HG02763 (cell line): Measurements from ENCODE around the gene DPCD.

Experiments used
- ATAC-seq: cut with Tn5 transposase; IDR thresholded peaks from one replicate; pipeline ENCODE4 v1.9.1; 2021; ENCODE audit warnings: mild to moderate bottlenecking, moderate library complexity; ENCODE audit not compliant: unreplicated experiment

Gene DPCD

GRCh38 chr10:101566333-101567164, 21.6 kb upstream of the DPCD start:
- no peak for ATAC-seq

DNA sequence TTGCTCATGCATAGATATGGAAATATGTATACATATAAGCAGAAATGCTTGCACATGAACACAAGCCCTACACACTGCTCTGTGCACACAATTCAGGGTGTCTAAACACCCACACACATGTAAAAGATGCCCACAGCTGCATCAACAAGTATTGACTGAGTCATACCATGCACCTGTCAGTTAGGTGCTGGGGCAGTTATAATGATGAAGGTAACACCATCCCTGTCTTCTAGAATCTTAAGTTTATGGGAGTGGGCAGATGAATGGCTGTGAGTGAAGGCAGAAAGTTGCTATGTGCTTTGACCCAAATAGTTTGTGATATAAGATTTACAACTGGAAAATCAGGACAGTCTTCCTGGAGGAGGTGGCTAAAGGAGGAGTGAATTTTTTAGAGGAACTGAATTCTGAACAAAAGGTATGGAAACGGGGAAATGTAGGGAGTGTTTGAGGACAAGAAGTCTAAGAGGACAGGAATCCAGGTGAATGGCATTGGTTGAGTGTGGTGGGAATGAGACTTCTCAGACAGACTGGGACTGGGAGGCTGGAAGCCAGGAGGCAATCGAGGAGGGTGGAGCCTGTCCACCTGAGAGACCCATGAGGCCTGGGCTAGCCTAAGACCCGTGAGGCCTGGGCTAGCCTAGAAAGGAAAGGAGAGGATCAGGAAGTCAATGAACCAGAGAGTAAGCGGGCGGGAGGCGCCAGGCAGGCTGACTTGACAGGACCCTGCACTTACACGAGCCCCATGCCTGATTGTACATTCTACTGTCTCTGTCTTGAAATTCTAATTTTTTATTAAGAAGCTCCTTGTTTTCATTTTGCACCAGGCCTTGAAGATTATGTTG, 20.7 kb upstream of the DPCD start:
- no peak for ATAC-seq

DNA sequence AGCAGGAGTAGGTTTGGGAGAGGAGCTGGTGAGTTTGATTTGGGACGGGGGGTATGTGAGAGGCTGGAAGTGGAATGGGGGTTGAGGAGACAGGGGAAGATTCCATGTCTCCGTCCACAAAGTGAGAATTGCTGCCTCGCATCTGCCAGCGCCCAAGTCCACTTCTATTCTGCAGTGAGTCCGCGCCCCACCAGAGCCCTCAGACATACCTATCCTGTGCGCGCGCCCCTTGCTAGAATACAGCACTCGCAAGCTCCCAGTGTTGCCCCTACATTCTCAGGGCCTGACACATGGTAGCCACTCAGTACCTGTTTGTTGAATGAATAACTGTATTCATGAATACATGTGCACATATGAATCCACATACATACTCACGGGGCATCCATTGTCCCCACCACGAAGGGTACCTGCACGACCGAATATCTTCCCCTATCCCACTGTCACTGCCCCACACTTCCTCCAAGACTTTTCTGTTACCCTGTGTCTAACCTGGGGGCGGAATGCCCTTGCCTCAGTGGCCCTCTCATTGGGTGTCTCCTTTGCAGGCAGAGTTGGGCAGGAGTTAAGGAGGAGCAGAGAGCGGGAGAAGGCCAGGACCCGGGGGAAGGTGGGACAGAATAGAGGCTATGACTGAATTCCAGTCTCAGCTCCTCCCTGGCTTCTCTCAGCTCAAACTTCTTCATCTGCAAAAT, 19.9 kb upstream of the DPCD start:
- ATAC-seq: no peak

- no peak for ATAC-seq
Measured at GRCh38 chr10:101569323-101569621, 18.8 kb upstream of the DPCD start.

- no peak for ATAC-seq
Measured at GRCh38 chr10:101569622-101570427, 18.3 kb upstream of the DPCD start.

DNA sequence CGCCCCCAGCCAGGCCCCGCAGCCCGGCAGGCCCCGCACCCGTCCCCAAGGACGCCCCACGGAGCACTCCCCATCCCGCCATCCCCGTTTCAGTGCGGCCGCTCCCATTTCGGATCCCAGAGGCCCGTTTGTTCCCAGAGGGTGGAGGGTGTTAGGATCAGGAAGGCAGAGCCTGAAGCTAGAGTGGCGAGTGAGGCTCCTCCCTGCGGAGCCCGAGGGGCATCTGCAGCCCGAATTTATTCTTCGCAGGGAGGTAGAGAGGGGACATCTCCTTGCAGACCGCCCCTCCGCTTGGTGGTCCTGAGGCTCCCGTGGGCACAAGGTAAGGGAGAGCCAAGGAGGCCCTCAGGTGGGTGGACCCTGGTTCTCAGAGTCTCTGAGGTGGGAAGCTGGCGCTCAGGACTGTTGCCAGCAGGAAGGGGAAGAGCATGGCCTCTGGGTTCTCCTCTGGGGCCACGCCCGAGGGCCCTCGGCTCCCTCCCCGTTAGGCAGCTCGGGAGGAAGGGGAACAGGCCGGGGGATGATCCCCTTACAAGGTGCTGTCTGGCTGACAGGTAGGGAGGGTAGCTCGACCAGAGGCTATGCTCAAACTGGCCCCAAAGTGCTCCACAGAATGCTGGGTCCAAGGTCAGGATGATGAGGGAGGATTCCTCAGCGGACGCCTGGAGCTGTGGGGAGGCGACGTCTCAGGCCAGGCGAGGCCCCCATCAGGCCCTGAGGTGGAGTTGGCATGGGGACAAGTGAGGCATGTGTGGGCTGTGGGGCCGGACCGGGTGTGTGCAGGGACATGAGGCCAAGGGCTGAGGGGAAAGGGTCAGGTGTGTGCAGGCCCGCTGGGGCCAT, 17.5 kb upstream of the DPCD start:
- no peak for ATAC-seq

GRCh38 chr10:101571271-101571925, 16.7 kb upstream of the DPCD start:
- no peak for ATAC-seq

- ATAC-seq: no peak
Measured at GRCh38 chr10:101572126-101572525, 16.0 kb upstream of the DPCD start.

- no peak for ATAC-seq
Measured at GRCh38 chr10:101572785-101573184, 15.3 kb upstream of the DPCD start.

DNA sequence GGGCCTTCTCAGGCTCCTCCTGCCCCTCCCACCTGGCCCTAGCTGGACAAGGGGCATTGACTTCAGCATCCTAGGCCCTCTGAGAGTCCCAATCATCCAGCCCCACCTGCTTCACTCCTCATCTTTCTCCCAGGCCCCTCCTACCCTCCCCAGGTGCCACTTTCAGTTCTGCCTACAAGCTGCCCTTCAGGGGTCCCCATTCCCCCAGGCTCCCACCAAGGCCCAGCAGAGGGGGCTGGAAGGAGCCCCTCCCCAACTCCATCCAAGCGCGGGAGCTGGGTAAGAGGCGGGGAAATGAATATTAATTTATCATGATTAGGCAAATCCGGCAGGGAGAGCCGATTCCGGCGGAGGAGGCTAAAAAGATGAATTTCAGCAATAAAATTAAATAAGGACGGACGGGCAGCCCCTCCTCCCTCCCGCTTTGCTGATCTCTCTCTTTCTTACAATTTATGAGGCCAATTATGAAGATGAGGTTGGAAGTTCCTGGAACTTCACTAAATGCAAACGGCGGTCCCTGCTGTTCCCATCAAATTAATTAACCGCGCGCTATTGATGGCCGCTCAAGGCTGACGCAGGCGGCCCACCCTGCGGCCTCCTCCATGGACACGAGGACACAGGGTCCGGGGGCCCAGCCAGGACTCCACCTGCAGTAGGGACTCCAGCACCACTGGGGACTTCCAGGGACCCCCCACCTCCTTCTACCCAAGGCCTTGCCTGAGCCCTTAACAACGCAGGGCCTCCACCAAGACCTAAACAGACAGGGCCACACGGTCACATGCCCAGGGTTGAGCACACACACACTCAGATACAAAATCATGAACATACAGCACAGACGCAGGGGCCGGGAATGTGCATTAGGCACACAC, 14.0 kb upstream of the DPCD start:
- ATAC-seq: no peak

DNA sequence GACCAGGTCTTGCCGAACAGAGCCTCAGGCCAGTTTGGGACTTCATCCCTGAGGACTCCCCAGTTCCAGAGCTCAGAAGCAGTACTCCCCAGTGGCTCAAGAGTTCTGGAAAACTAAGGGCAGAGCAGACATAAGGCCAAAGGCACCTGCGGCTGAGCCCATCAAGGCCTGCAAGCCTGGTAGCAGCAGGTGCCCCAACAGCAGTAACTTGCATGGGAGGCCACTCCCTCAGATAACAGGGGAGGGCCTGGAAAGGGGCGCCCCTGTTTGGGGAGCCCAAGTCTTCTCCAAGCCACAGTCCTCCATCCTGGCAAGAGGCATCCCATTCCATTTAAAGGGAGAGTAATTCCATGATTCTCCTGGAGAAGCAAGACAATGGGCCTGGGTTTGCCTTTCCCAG, 13.0 kb upstream of the DPCD start:
- ATAC-seq: no peak

DNA sequence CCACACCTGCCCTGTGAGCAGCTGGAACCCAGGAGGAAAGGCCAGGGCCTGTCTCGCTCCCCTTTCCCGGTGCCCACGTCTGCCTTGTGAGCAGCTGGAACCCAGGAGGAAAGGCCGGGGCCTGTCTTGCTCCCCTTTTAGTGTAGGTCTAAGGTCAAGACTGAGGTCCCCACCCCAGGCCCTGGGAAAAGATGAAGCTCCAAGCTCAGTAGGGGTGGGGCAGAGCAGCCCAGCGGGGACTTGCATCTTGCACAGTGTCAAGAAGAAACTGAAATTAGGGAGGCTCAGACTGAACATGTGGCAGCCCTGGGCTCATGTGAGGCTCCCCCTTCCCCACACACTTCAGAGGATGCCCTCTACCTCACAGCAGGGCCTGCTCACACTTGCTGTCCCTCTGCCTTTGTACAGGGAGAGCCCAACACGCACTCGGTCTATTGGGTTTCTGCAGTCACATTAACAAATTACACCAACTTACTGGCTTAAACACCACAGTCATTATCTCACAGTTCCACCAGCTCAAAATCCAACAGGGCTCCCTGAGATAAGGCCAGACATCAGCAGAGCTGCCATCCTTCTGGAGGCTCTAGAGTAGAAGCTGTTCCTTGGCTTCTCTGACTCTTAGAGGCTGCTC, 12.4 kb upstream of the DPCD start:
- no peak for ATAC-seq

DNA sequence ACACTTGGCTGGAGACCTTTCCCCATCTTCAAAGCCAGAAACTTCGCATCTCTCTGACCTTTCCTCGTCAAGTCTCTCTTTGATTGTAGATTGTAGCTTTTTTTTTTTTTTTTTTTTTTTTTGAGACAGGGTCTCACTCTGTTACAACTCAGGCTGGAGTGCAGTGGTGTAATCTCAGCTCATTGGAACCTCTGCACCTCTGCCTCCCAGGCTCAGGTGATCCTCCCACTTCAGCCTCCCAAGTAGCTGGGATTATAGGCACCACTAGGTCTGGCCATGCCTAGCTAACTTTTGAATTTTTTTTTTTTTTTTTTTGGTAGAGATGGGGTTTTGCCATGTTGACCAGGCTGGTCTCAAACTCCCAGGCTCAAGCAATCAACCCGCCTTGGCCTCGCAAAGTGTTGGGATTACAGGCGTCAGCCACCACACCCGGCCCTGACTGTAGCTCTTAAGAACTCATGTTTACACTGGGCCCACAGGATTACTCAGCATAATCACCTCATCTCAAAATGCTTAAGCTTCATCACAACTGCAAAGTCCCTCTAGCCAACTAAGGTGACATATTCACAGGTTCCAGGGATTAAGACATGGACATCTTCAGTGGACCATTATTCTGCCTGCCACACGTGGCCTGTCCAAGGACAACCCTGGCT, 11.8 kb upstream of the DPCD start:
- ATAC-seq: no peak

DNA sequence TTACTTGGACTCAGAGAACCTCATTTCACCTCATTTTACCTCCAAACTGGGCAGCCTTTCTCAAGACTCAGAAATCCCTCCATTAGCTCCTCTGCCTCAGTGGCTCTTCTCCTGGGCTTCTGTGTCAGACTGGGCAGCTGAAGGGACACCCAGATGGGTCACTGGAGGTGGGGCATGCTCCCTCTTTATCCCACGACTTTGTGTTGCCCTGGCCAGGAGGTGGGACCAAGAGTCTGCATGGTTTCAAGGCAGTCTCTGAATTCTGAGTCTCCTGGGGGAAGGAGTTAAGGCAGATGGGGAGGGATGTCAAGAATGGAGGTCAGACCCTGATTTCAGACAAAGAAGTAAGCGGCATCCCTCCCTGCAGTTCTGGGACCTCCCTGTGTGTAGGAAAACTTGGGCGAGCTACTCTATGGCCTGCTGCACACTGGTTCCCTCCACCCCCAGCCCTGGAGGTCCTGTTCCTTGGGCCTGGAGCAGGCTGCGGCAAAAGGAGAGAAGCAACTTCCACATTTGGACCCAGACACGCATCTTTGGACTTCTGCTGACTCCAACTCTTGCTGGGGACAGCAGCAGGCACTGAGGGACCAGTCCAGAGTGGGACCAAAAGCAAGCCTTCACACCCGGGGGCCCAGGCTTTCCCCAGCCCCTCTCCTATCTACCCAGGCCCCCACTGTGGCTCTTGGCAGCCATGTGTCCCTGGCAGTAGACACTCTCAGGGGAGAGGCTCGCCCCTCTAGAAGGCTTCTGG, 10.8 kb upstream of the DPCD start:
- no peak for ATAC-seq

- no peak for ATAC-seq
Measured at GRCh38 chr10:101578192-101578591, 9.9 kb upstream of the DPCD start.

- ATAC-seq: no peak
Measured at GRCh38 chr10:101578803-101579515, 9.2 kb upstream of the DPCD start.
